Astrocyte (in vitro differentiated cells and primary cell): ENCODE data around the gene DMXL1. TPM values are rescaled to one million over a fixed set of nuclear protein-coding genes. Genes with fewer than 3 reads are reported as not detected.

Source experiments
- DNase-seq: peaks from one replicate; pipeline ENCODE4 v3.0.0-alpha.2; 2010; ENCODE audit warnings: low read depth
- FAIRE-seq: peaks from 2 replicates; lab custom pipeline; 2011; peaks lifted over from hg19 to GRCh38; lab: Jason Lieb, UNC
- H2AFZ ChIP-seq: 2 replicates; pipeline ENCODE4 v1.6.0; 2012; ENCODE audit warnings: low read depth, low read length, inconsistent platforms
- H3K27ac ChIP-seq: 2 replicates; pipeline ENCODE4 v1.5.1; 2011; ENCODE audit warnings: low read depth, low read length, inconsistent platforms
- H3K27me3 ChIP-seq: 2 replicates; pipeline ENCODE4 v1.6.0; 2011; ENCODE audit warnings: low read length, inconsistent platforms; ENCODE audit not compliant: insufficient read depth
- H3K36me3 ChIP-seq: 2 replicates; pipeline ENCODE4 v1.5.1; 2011; ENCODE audit warnings: low read length, inconsistent platforms; ENCODE audit not compliant: insufficient read depth
- H3K4me1 ChIP-seq: 2 replicates; pipeline ENCODE4 v1.5.1; 2011; ENCODE audit warnings: low read length, inconsistent platforms; ENCODE audit not compliant: insufficient read depth
- H3K4me2 ChIP-seq: 2 replicates; pipeline ENCODE4 v1.6.0; 2012; ENCODE audit warnings: low read length, inconsistent platforms
- H3K4me3 ChIP-seq: 2 replicates; pipeline ENCODE4 v1.5.1; 2011; ENCODE audit warnings: low read depth, mild to moderate bottlenecking, low read length, inconsistent platforms; ENCODE audit not compliant: insufficient read depth
- H3K79me2 ChIP-seq: 2 replicates; pipeline ENCODE4 v1.6.0; 2012; ENCODE audit warnings: mild to moderate bottlenecking, low read length, inconsistent platforms; ENCODE audit not compliant: insufficient read depth
- H3K9ac ChIP-seq: 2 replicates; pipeline ENCODE4 v1.6.0; 2012; ENCODE audit warnings: mild to moderate bottlenecking, low read length, inconsistent platforms
- H3K9me3 ChIP-seq: 2 replicates; pipeline ENCODE4 v1.5.1; 2012; ENCODE audit warnings: low read depth, mild to moderate bottlenecking, low read length, inconsistent platforms; ENCODE audit not compliant: insufficient read depth
- H4K20me1 ChIP-seq: 2 replicates; pipeline ENCODE4 v1.6.0; 2012; ENCODE audit warnings: low read length, inconsistent platforms; ENCODE audit not compliant: insufficient read depth
- H3K27ac Mint-ChIP-seq: one replicate; pipeline ENCODE4 v1.8.0; 2021; ENCODE audit warnings: mild to moderate bottlenecking, mixed read lengths; ENCODE audit not compliant: unreplicated experiment
- H3K27me3 Mint-ChIP-seq: one replicate; pipeline ENCODE4 v1.8.0; 2021; ENCODE audit warnings: low read depth, mixed read lengths; ENCODE audit not compliant: unreplicated experiment
- H3K36me3 Mint-ChIP-seq: one replicate; pipeline ENCODE4 v1.8.0; 2021; ENCODE audit warnings: low read depth, mixed read lengths; ENCODE audit not compliant: unreplicated experiment
- H3K4me1 Mint-ChIP-seq: one replicate; pipeline ENCODE4 v1.8.0; 2021; ENCODE audit warnings: low read depth, mixed read lengths; ENCODE audit not compliant: unreplicated experiment
- H3K4me3 Mint-ChIP-seq: one replicate; pipeline ENCODE4 v1.8.0; 2021; ENCODE audit warnings: mild to moderate bottlenecking, moderate library complexity, mixed read lengths; ENCODE audit not compliant: unreplicated experiment
- H3K9me3 Mint-ChIP-seq: one replicate; pipeline ENCODE4 v1.8.0; 2021; ENCODE audit warnings: mild to moderate bottlenecking, mixed read lengths; ENCODE audit not compliant: unreplicated experiment
- EZH2 ChIP-seq: IDR thresholded peaks from 2 replicates; pipeline ENCODE4 v1.6.1; 2012; ENCODE audit warnings: mild to moderate bottlenecking, low read length, inconsistent platforms; ENCODE audit not compliant: insufficient read depth
- total RNA-seq: library from RNA; stranded (reverse); gene quantifications from 2 replicates; pipeline ENCODE4 v1.2.1, GENCODE V29; 2021
- TF ChIP-seq, protein P1 (sequence below): IDR thresholded peaks from 2 replicates; pipeline ENCODE4 v1.5.1; 2011; ENCODE audit warnings: low read depth, mild to moderate bottlenecking, inconsistent platforms, low read length, moderate library complexity; ENCODE audit not compliant: insufficient read depth

The DMXL1 gene
- total RNA-seq, 1 donor from 2014 or later, result 26.0 TPM

GRCh38 chr5:119273391-119273839 lies 202.5 kb downstream of the DMXL1 start:
- no peak for FAIRE-seq
- H3K79me2 ChIP-seq, result peaks cover 19% of the 10 kb centered on the region
- H3K4me1 Mint-ChIP-seq, result peaks cover 45% of the 10 kb centered on the region

GRCh38 chr5:119274030-119274766 lies 203.3 kb downstream of the DMXL1 start:
- no peaks in the 10 kb centered on the region for H4K20me1 ChIP-seq
- H3K79me2 ChIP-seq, result peaks cover 22% of the 10 kb centered on the region
- no peaks in the 10 kb centered on the region for H3K36me3 ChIP-seq
- no peak overlapping the region for H3K4me3 ChIP-seq
- Mint-ChIP-seq H3K9me3 (no peaks in the 10 kb centered on the region), H3K4me1 (peaks cover 45% of the 10 kb centered on the region), H3K27me3 (no peaks in the 10 kb centered on the region), H3K36me3 (peaks cover 1% of the 10 kb centered on the region), H3K27ac (peak overlapping the region; percentile 80), H3K4me3 (no peak overlapping the region)
- H3K4me1 ChIP-seq, result peaks cover 19% of the 10 kb centered on the region
- no peaks in the 10 kb centered on the region for H3K27me3 ChIP-seq
- DNase-seq, result peak; percentile 16
- no peaks in the 10 kb centered on the region for H3K9me3 ChIP-seq
- peak overlapping the region; percentile 41 for H3K4me2 ChIP-seq
- H2AFZ ChIP-seq, result no peak overlapping the region
- FAIRE-seq, result no peak
- TF ChIP-seq EZH2, result no peak
- TF ChIP-seq, protein P1, sequence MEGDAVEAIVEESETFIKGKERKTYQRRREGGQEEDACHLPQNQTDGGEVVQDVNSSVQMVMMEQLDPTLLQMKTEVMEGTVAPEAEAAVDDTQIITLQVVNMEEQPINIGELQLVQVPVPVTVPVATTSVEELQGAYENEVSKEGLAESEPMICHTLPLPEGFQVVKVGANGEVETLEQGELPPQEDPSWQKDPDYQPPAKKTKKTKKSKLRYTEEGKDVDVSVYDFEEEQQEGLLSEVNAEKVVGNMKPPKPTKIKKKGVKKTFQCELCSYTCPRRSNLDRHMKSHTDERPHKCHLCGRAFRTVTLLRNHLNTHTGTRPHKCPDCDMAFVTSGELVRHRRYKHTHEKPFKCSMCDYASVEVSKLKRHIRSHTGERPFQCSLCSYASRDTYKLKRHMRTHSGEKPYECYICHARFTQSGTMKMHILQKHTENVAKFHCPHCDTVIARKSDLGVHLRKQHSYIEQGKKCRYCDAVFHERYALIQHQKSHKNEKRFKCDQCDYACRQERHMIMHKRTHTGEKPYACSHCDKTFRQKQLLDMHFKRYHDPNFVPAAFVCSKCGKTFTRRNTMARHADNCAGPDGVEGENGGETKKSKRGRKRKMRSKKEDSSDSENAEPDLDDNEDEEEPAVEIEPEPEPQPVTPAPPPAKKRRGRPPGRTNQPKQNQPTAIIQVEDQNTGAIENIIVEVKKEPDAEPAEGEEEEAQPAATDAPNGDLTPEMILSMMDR, result no peak
- peak overlapping the region; percentile 40 for H3K9ac ChIP-seq
- H3K27ac ChIP-seq, result peak overlapping the region; percentile 55

More at GRCh38 chr5:119273391-119273839, 202.5 kb downstream of the DMXL1 start:
- no peak for TF ChIP-seq EZH2
- TF ChIP-seq, protein P1, result no peak
- no peak overlapping the region for H2AFZ ChIP-seq
- no peak overlapping the region for H3K9ac ChIP-seq
- H3K4me2 ChIP-seq, result no peak overlapping the region
- DNase-seq, result no peak
- Mint-ChIP-seq H3K36me3 (peaks cover 1% of the 10 kb centered on the region), H3K9me3 (no peaks in the 10 kb centered on the region), H3K4me3 (no peak overlapping the region), H3K27ac (peak overlapping the region; percentile 21), H3K27me3 (no peaks in the 10 kb centered on the region)
- H3K4me3 ChIP-seq, result no peak overlapping the region
- peaks cover 21% of the 10 kb centered on the region for H3K4me1 ChIP-seq
- H3K36me3 ChIP-seq, result no peaks in the 10 kb centered on the region
- H3K9me3 ChIP-seq, result no peaks in the 10 kb centered on the region
- H3K27me3 ChIP-seq, result no peaks in the 10 kb centered on the region
- H3K27ac ChIP-seq, result no peak overlapping the region
- H4K20me1 ChIP-seq, result no peaks in the 10 kb centered on the region

DNA sequence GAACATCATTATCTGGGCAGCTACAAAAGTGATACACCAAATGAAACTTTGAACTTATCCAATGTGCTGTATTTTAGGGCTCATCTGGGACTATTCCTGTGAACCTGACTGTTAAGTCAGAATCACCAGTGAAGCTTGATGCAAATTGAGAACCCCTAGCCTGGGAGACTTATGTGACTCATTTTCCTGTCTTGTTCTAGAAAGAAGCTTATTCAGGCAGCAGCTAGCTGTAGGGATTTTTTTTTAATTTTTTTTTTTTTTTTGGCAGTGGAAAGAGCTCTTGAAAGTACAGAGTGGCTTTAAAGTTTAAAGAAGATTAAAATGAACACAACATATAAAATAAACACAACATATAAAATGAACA lies 203.9 kb downstream of the DMXL1 start:
- H3K4me1 ChIP-seq, result peaks cover 15% of the 10 kb centered on the region
- H3K4me3 ChIP-seq, result no peak overlapping the region
- peak overlapping the region; percentile 41 for H3K4me2 ChIP-seq
- H3K4me3 Mint-ChIP-seq, result no peak overlapping the region
- no peak overlapping the region for H2AFZ ChIP-seq
- H3K36me3 Mint-ChIP-seq, result peaks cover 1% of the 10 kb centered on the region
- H3K9ac ChIP-seq, result peak overlapping the region; percentile 40
- TF ChIP-seq, protein P1, result no peak
- H3K27ac Mint-ChIP-seq, result peak overlapping the region; percentile 80
- no peaks in the 10 kb centered on the region for H4K20me1 ChIP-seq
- DNase-seq (peak; percentile 86), FAIRE-seq (peak; percentile 47)
- H3K9me3 Mint-ChIP-seq, result no peaks in the 10 kb centered on the region
- peaks cover 42% of the 10 kb centered on the region for H3K4me1 Mint-ChIP-seq
- peak overlapping the region; percentile 55 for H3K27ac ChIP-seq
- no peaks in the 10 kb centered on the region for H3K36me3 ChIP-seq
- H3K79me2 ChIP-seq, result peaks cover 21% of the 10 kb centered on the region
- H3K27me3 ChIP-seq, result no peaks in the 10 kb centered on the region
- H3K9me3 ChIP-seq, result no peaks in the 10 kb centered on the region
- H3K27me3 Mint-ChIP-seq, result no peaks in the 10 kb centered on the region
